Spleen (tissue), 11 donors: ENCODE results near the gene PFDN5. TPM values are rescaled to one million over a fixed set of nuclear protein-coding genes. Genes with fewer than 3 reads are reported as not detected.
A peak's percentile ranks its signal among the peaks of the same experiment; 100 is the strongest.

ENCODE experiments used
- DNase-seq: peaks from one replicate; pipeline ENCODE4 v3.0.0-alpha.2; 2020
- H3K27ac ChIP-seq, 8 donors: fragments of 200-600 bp; sonication (generic) in 7 of 8; 1 replicate in 4 of 8; 2 replicates in 4 of 8; pipeline versions ENCODE4 v1.5.0 to v1.8.0; 2016 to 2021; ENCODE audit warnings: inconsistent platforms in 4 of 8, mild to moderate bottlenecking in 4 of 8, moderate library complexity in 1 of 8
- H3K27me3 ChIP-seq, 7 donors: fragments of 200-600 bp; sonication (generic) in 6 of 7; replicated peaks in 1 of 7; 1 replicate in 4 of 7; 2 replicates in 3 of 7; pipeline versions ENCODE4 v1.5.0 to v1.8.0; 2016 to 2021; ENCODE audit warnings: inconsistent platforms in 3 of 7, mild to moderate bottlenecking in 1 of 7
- H3K36me3 ChIP-seq, 6 donors: fragments of 200-600 bp; sonication (generic) in 5 of 6; 1 replicate in 4 of 6; 2 replicates in 2 of 6; pipeline versions ENCODE4 v1.5.0 to v1.8.0; 2016 to 2021; ENCODE audit warnings: inconsistent platforms in 2 of 6
- H3K4me1 ChIP-seq, 6 donors: fragments of 200-600 bp; sonication (generic) in 5 of 6; 1 replicate in 3 of 6; 2 replicates in 3 of 6; pipeline versions ENCODE4 v1.5.0 to v1.8.0; 2016 to 2021; ENCODE audit warnings: inconsistent platforms in 3 of 6
- H3K4me3 ChIP-seq, 8 donors: fragments of 200-600 bp; sonication (generic) in 7 of 8; 1 replicate in 4 of 8; 2 replicates in 4 of 8; pipeline versions ENCODE4 v1.5.0 to v1.8.0; 2016 to 2021; ENCODE audit warnings: inconsistent platforms in 4 of 8, mild to moderate bottlenecking in 4 of 8, moderate library complexity in 2 of 8
- H3K9me3 ChIP-seq, 8 donors: fragments of 200-600 bp; sonication (generic) in 7 of 8; 1 replicate in 4 of 8; 2 replicates in 4 of 8; pipeline versions ENCODE4 v1.5.0 to v1.8.0; 2016 to 2021; ENCODE audit warnings: inconsistent platforms in 4 of 8
- CTCF ChIP-seq, 11 experiments: fragments of 200-600 bp in 7 of 11; fragments of 450-650 bp in 4 of 11; sonication (generic) in 4 of 11; IDR thresholded peaks in 8 of 11; conservative IDR thresholded peaks in 3 of 11; 1 replicate in 7 of 11; 2 replicates in 4 of 11; pipeline versions ENCODE4 v1.4.0 to v1.8.0; 2016 to 2021; ENCODE audit warnings: antibody characterized with exemption in 11 of 11, inconsistent platforms in 4 of 11, mild to moderate bottlenecking in 1 of 11
- POLR2A ChIP-seq, 3 donors: fragments of 450-650 bp; IDR thresholded peaks; one replicate each; pipeline ENCODE4 v1.5.1; 2017; ENCODE audit warnings: antibody characterized with exemption in 3 of 3, mild to moderate bottlenecking in 1 of 3
- POLR2AphosphoS5 ChIP-seq, 3 donors: sonication (generic); formaldehyde crosslinking; IDR thresholded peaks; one replicate each; pipeline ENCODE4 v1.5.1; 2017; ENCODE audit warnings: antibody characterized with exemption in 3 of 3
- whole genome bisulfite sequencing, 5 donors: extraction: QIAGEN DNeasy Blood & Tissue Kit in 3 of 5; methylation state at CpG; one replicate each; pipeline versions ENCODE4 v1.1.5 to v1.1.7; 2013 to 2018; 5-methylcytosine and 5-hydroxymethylcytosine counted together
- intact Hi-C: fragments of 100-400 bp; cut with DNase I; formaldehyde crosslinking; loops from one replicate; pipeline ENCODE4 v1.15.0; 2023; ENCODE audit warnings: low total_unique reads
- polyA plus RNA-seq, 3 donors: library from polyadenylated mRNA; stranded (reverse); fragments of 200-250 nt; gene quantifications; one replicate each; pipeline ENCODE4 v1.2.1, GENCODE V29; 2013
- total RNA-seq, 7 donors: library from RNA; depleted of rRNA in 3 of 7; stranded (reverse); fragments of >200 nt in 3 of 7; fragmentation: NEBNext Ultra II Directional in 4 of 7; extraction: Animal tissue kit (Norgen Biotek cat#: 25700) in 4 of 7; gene quantifications; one replicate each; pipeline versions ENCODE4 v1.1.0 to v1.2.1, GENCODE V29; 2016 to 2021
- donor health status: healthy with polysubstance abuse.
- donor health status: DM: no; HTN: no; CAD: no; lungs with moderate emphysema.
- donor health status: DM: no; HTN: no; CAD: no.
- donor health status: Bipolar disorder and iron deficiency.
- donor health status: healthy.
- donor health status: DM: no; HTN: no; CAD: no.
- donor health status: DM: yes; HTN: yes; CAD: no.

PFDN5 gene
- total and polyA plus RNA-seq, 10 donors = 399 to 2,525 (median 730) TPM

GRCh38 chr12:53308276-53308675 is 12.9 kb downstream of the PFDN5 start:
- Histone ChIP-seq H3K36me3 (peaks cover 4 to 98% (median 71%) of the 10 kb centered on the region in 6 donors), H3K27ac (no peak overlapping the region), H3K9me3 (no peaks in the 10 kb centered on the region), H3K4me1 (peaks cover 0 to 5% (median 2%) of the 10 kb centered on the region in 6 donors), H3K27me3 (no peaks in the 10 kb centered on the region), H3K4me3 (no peak overlapping the region)
- intact Hi-C loops = no loop called here
- no peak for DNase-seq
- 72 to 86% (median 84%) methylated on average over 4 of the region's 4 CpGs for WGBS, 5 donors
- TF ChIP-seq POLR2A (IDR thresholded peaks at IDR 0.05) (no peak), CTCF (IDR thresholded peaks at IDR 0.05 in 8 of 11, conservative IDR thresholded peaks at IDR 0.05 in 3 of 11) (no peak), POLR2AphosphoS5 (IDR thresholded peaks at IDR 0.05) (no peak)

GRCh38 chr12:53313996-53314395 is 18.7 kb downstream of the PFDN5 start:
- no peak for TF ChIP-seq POLR2AphosphoS5 (IDR thresholded peaks at IDR 0.05)
- no peak for TF ChIP-seq CTCF (IDR thresholded peaks at IDR 0.05 in 8 of 11, conservative IDR thresholded peaks at IDR 0.05 in 3 of 11)
- no peak for TF ChIP-seq POLR2A (IDR thresholded peaks at IDR 0.05)
- Histone ChIP-seq H3K27me3 (no peaks in the 10 kb centered on the region), H3K4me3 (no peak overlapping the region), H3K9me3 (no peaks in the 10 kb centered on the region), H3K4me1 (peaks cover 0 to 13% (median 3%) of the 10 kb centered on the region in 6 donors), H3K36me3 (peaks cover 0 to 100% (median 64%) of the 10 kb centered on the region in 6 donors), H3K27ac (peak overlapping the region in 1 of 8 donors; percentile 8)
- intact Hi-C loops = no loop called here
- no peak for DNase-seq
- WGBS, 5 donors = 26 to 63% (median 30%) methylated on average over 2 to 3 of the region's 3 CpGs

DNA sequence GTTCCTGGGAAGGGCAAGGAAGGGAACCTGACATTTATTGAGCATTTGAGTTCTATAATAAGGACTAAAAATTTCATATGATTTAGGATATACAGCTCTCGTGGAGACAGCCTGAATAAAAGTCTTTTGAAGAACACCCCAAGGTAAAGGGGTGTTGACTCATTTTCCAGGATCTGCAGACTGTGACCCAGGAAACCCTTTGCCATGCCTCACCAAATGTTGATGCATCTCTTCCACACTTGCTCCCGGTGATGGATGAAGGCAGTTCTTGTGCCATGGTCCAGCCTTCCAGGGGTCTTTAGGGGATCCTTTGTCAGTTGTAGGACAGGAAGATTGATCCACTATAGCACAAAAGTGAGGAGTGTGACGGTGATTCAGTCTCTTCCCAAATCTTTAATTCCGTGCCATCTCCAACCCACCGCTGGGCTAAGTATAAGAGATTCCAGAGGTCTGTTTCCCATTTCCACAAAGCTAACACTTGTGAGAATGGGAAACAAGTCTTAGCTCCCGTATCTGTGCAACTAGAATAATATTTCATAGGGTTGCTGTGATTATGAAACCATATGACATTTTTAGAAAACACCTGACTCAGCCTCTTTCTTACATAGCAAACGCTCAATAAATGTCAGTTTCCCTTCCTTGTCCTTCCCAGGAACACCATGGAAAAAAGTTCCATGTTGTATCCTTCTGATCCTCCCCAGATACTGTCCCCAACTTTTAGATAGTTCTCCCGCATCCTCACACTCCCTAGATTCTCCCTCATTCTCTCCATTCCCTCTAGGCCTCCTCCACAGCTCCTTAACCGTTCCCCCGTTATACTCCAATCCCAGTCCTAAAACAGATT is 25.2 kb downstream of the PFDN5 start:
- Histone ChIP-seq H3K27ac (peak overlapping the region; percentile 89 to 97 (median 94)), H3K27me3 (peaks cover 0 to 2% (median 0%) of the 10 kb centered on the region in 7 donors), H3K36me3 (peaks cover 0 to 41% (median 24%) of the 10 kb centered on the region in 6 donors), H3K4me3 (peak overlapping the region; percentile 70 to 86 (median 80)), H3K4me1 (peaks cover 20 to 63% (median 41%) of the 10 kb centered on the region in 6 donors), H3K9me3 (no peaks in the 10 kb centered on the region)
- TF ChIP-seq POLR2AphosphoS5 (IDR thresholded peaks at IDR 0.05) (no peak), CTCF (IDR thresholded peaks at IDR 0.05 in 8 of 11, conservative IDR thresholded peaks at IDR 0.05 in 3 of 11) (no peak), POLR2A (IDR thresholded peaks at IDR 0.05) (no peak)
- WGBS, 5 donors = 41 to 48% (median 45%) methylated on average over 10 of the region's 10 CpGs
- intact Hi-C loops = no loop called here
- DNase-seq = no peak

DNA sequence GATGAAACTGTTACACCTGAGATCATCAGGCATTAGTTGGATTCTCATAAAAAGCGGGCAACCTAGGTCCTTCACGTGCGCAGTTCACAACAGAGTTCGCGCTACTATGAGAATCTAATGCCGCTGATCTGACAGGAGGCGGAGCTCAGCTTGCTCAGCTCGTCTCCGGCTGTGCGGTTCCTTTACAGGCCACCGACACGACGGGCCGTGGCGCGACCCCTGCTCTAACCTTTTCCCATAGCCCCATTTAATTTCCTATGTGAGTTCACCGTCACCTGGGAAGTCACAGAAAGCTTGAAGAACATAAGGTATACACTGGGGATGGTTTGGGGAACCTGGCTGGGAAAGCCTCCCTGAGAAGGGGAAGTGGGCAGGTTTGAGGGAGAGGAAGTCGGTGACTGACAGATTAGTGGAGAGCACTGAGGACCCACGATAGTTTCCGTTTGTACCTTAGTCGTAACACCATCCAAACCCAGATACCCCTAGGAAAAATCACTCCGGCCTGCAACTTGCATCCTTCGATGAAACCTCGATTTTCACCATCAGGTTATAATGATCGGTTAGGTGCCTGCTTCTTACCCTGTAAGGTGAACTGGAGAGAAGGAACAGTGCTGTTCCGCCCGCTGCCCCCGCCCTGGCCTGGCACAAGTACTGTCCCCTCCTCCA is 28.9 kb downstream of the PFDN5 start:
- Histone ChIP-seq H3K4me3 (peak overlapping the region; percentile 55 to 86 (median 62)), H3K9me3 (no peaks in the 10 kb centered on the region), H3K4me1 (peaks cover 26 to 67% (median 50%) of the 10 kb centered on the region in 6 donors), H3K27ac (peak overlapping the region; percentile 92 to 99 (median 96)), H3K36me3 (peaks cover 0 to 8% (median 2%) of the 10 kb centered on the region in 6 donors), H3K27me3 (peaks cover 0 to 25% (median 0%) of the 10 kb centered on the region in 7 donors)
- peak; percentile 88 for DNase-seq
- TF ChIP-seq CTCF (IDR thresholded peaks at IDR 0.05 in 8 of 11, conservative IDR thresholded peaks at IDR 0.05 in 3 of 11) (no peak), POLR2A (IDR thresholded peaks at IDR 0.05) (no peak), POLR2AphosphoS5 (IDR thresholded peaks at IDR 0.05) (peak in 1 of 3 donors; percentile 43)
- 5 to 12% (median 8%) methylated on average over 18 to 28 of the region's 28 CpGs for WGBS, 5 donors
- intact Hi-C loops = no loop called here
